Small intestine (tissue), 7 donors: ENCODE data around the gene CCR7. TPM values are rescaled to one million over a fixed set of nuclear protein-coding genes. Genes with fewer than 3 reads are reported as not detected.
A peak's percentile ranks its signal among the peaks of the same experiment; 100 is the strongest.
"Not testable (repeated sequence)": the region's sequence is repeated elsewhere in the genome, so short reads cannot be mapped to it uniquely, and the experiment has no call there.

Experiments
- DNase-seq, 2 donors: peaks; one replicate each; pipeline versions ENCODE4 v3.0.0 to v3.0.0-alpha.2; 2013
- FAIRE-seq: peaks from 2 replicates; lab custom pipeline; 2012; peaks lifted over from hg19 to GRCh38; lab: Jason Lieb, UNC
- H3K27ac ChIP-seq, 3 donors: one replicate each; pipeline ENCODE4 v1.5.1; 2013; ENCODE audit warnings: low read length in 2 of 3, mild to moderate bottlenecking in 2 of 3, control low read depth in 1 of 3, inconsistent platforms in 1 of 3, low read depth in 1 of 3, moderate library complexity in 1 of 3
- H3K27me3 ChIP-seq, 3 donors: one replicate each; pipeline ENCODE4 v1.6.1; 2013; ENCODE audit warnings: low read length in 3 of 3, inconsistent platforms in 1 of 3; ENCODE audit not compliant: control insufficient read depth in 3 of 3, insufficient read depth in 3 of 3
- H3K36me3 ChIP-seq, 3 donors: one replicate each; pipeline ENCODE4 v1.6.1; 2013; ENCODE audit warnings: low read length in 3 of 3, inconsistent platforms in 1 of 3, low read depth in 1 of 3, mild to moderate bottlenecking in 1 of 3, moderate library complexity in 1 of 3; ENCODE audit not compliant: control insufficient read depth in 3 of 3, insufficient read depth in 2 of 3
- H3K4me1 ChIP-seq, 3 donors: one replicate each; pipeline ENCODE4 v1.6.1; 2013; ENCODE audit warnings: low read length in 2 of 3, inconsistent platforms in 1 of 3, low read depth in 1 of 3, mild to moderate bottlenecking in 1 of 3, moderate library complexity in 1 of 3; ENCODE audit not compliant: control insufficient read depth in 3 of 3, insufficient read depth in 2 of 3
- H3K4me3 ChIP-seq, 3 donors: one replicate each; pipeline ENCODE4 v1.5.1; 2013; ENCODE audit warnings: low read length in 3 of 3, control low read depth in 1 of 3, inconsistent platforms in 1 of 3, low read depth in 1 of 3, mild to moderate bottlenecking in 1 of 3, moderate library complexity in 1 of 3
- H3K9me3 ChIP-seq, 2 donors: one replicate each; pipeline ENCODE4 v1.6.1; 2013; ENCODE audit warnings: low read depth in 1 of 2, low read length in 1 of 2; ENCODE audit not compliant: control insufficient read depth in 2 of 2, insufficient read depth in 1 of 2
- WGBS, 3 donors: extraction: QIAGEN DNeasy Blood & Tissue Kit; methylation state at CpG; one replicate each; pipeline ENCODE4 v1.1.7; 2013; 5-methylcytosine and 5-hydroxymethylcytosine counted together
- polyA plus RNA-seq, 4 donors: library from polyadenylated mRNA; stranded (reverse) in 3 of 4; unstranded in 1 of 4; fragments of 200-250 nt in 3 of 4; fragments of 120-200 nt in 1 of 4; gene quantifications; one replicate each; pipeline versions ENCODE4 v1.2.1 to v1.2.3, GENCODE V29; 2013
- donor health status: healthy with polysubstance abuse.
- donor health status: control.
- donor health status: control.
- donor health status: Bipolar disorder and iron deficiency.
- donor health status: healthy.

CCR7 gene
- polyA plus RNA-seq, 4 donors = 0.92 to 1.7 TPM; not detected in 2

- H3K4me1 ChIP-seq = peaks cover 0 to 8% (median 0%) of the 10 kb centered on the region in 3 donors
- no peak overlapping the region for H3K4me3 ChIP-seq
- H3K36me3 ChIP-seq = no peaks in the 10 kb centered on the region
- H3K27me3 ChIP-seq = no peaks in the 10 kb centered on the region
- DNase-seq = no peak
- H3K27ac ChIP-seq = peak overlapping the region in 1 of 3 donors; percentile 81
- no peak for FAIRE-seq
- WGBS, 3 donors = 55 to 68% (median 64%) methylated on average over 20 of the region's 20 CpGs
- no peaks in the 10 kb centered on the region for H3K9me3 ChIP-seq
Observed at GRCh38 chr17:40598619-40599467, 33.6 kb upstream of the CCR7 start.

- FAIRE-seq (no peak), DNase-seq (no peak)
- Histone ChIP-seq H3K4me3 (no peak overlapping the region), H3K36me3 (no peaks in the 10 kb centered on the region), H3K27me3 (no peaks in the 10 kb centered on the region), H3K4me1 (peaks cover 0 to 8% (median 0%) of the 10 kb centered on the region in 3 donors), H3K9me3 (no peaks in the 10 kb centered on the region), H3K27ac (peak overlapping the region in 1 of 3 donors; percentile 81)
- WGBS, 3 donors = 73 to 76% (median 74%) methylated on average over 5 of the region's 5 CpGs
Observed at GRCh38 chr17:40598301-40598618, 33.0 kb upstream of the CCR7 start.

- Histone ChIP-seq H3K27me3 (no peaks in the 10 kb centered on the region), H3K4me3 (no peak overlapping the region), H3K27ac (peak overlapping the region in 1 of 3 donors; percentile 81), H3K4me1 (peaks cover 0 to 8% (median 0%) of the 10 kb centered on the region in 3 donors), H3K9me3 (no peaks in the 10 kb centered on the region), H3K36me3 (no peaks in the 10 kb centered on the region)
- WGBS, 3 donors = 84 to 90% (median 87%) methylated on average over 9 of the region's 9 CpGs
- DNase-seq = no peak
- FAIRE-seq = no peak
Observed at GRCh38 chr17:40597556-40598300, 32.5 kb upstream of the CCR7 start.

GRCh38 chr17:40597156-40597555 is 31.9 kb upstream of the CCR7 start:
- WGBS, 3 donors = 92 to 96% (median 96%) methylated on average over 3 of the region's 3 CpGs
- FAIRE-seq (no peak), DNase-seq (no peak)
- H3K36me3 ChIP-seq = no peaks in the 10 kb centered on the region
- no peaks in the 10 kb centered on the region for H3K27me3 ChIP-seq
- no peak overlapping the region for H3K4me3 ChIP-seq
- H3K4me1 ChIP-seq = peaks cover 0 to 8% (median 0%) of the 10 kb centered on the region in 3 donors
- H3K9me3 ChIP-seq = no peaks in the 10 kb centered on the region
- H3K27ac ChIP-seq = no peak overlapping the region

- WGBS, 3 donors = 81 to 85% (median 85%) methylated on average over 7 of the region's 7 CpGs
- H3K27ac ChIP-seq = no peak overlapping the region
Observed at GRCh38 chr17:40596261-40596919, 31.1 kb upstream of the CCR7 start.

GRCh38 chr17:40590742-40591141 is 25.5 kb upstream of the CCR7 start:
- H3K36me3 ChIP-seq = no peaks in the 10 kb centered on the region
- no peak overlapping the region for H3K4me3 ChIP-seq
- H3K9me3 ChIP-seq = no peaks in the 10 kb centered on the region
- DNase-seq (no peak), FAIRE-seq (no peak)
- no peaks in the 10 kb centered on the region for H3K27me3 ChIP-seq
- no peaks in the 10 kb centered on the region for H3K4me1 ChIP-seq
- 88 to 95% (median 95%) methylated on average over 3 of the region's 3 CpGs for WGBS, 3 donors
- no peak overlapping the region for H3K27ac ChIP-seq

More at GRCh38 chr17:40596261-40596919, 31.1 kb upstream of the CCR7 start:
- H3K36me3 ChIP-seq = no peaks in the 10 kb centered on the region
- no peak overlapping the region for H3K4me3 ChIP-seq
- FAIRE-seq (no peak), DNase-seq (no peak)
- H3K27me3 ChIP-seq = no peaks in the 10 kb centered on the region
- no peaks in the 10 kb centered on the region for H3K9me3 ChIP-seq
- H3K4me1 ChIP-seq = peaks cover 0 to 8% (median 0%) of the 10 kb centered on the region in 3 donors

GRCh38 chr17:40588552-40588951 is 23.3 kb upstream of the CCR7 start:
- no peaks in the 10 kb centered on the region for H3K9me3 ChIP-seq
- WGBS, 3 donors = 78 to 86% (median 81%) methylated on average over 2 of the region's 2 CpGs
- FAIRE-seq (no peak), DNase-seq (no peak)
- H3K36me3 ChIP-seq = no peaks in the 10 kb centered on the region
- no peaks in the 10 kb centered on the region for H3K4me1 ChIP-seq
- H3K27me3 ChIP-seq = no peaks in the 10 kb centered on the region
- no peak overlapping the region for H3K4me3 ChIP-seq
- H3K27ac ChIP-seq = no peak overlapping the region

GRCh38 chr17:40586264-40586663 is 21.0 kb upstream of the CCR7 start:
- not testable (repeated sequence) for H3K27ac ChIP-seq

More at GRCh38 chr17:40586264-40586663, 21.0 kb upstream of the CCR7 start:
- H3K4me1 ChIP-seq, H3K4me3 ChIP-seq, H3K36me3 ChIP-seq, H3K27me3 ChIP-seq, FAIRE-seq, DNase-seq, H3K9me3 ChIP-seq: not testable (repeated sequence)
- WGBS, 3 donors = 56 to 69% (median 66%) methylated on average over 3 of the region's 3 CpGs
